ENCODE measurements around the gene RNF121. TPM values are rescaled to one million over a fixed set of nuclear protein-coding genes. Genes with fewer than 3 reads are reported as not detected.

RNF121 gene
- total and polyA plus RNA-seq, 2 of the 13 experiments (the other 11 are each of a cell fraction or from before 2014, with no cell fraction given): 28.6 to 44.3 TPM

GRCh38 chr11:72041364-72042063 is 112.7 kb downstream of the RNF121 start:
- CTCF ChIA-PET (ENCODE audit: low intra/inter-chr PET ratio, low total read pairs): no interaction called here
- Histone ChIP-seq H3K4me2 (ENCODE audit: low read depth, low read length) (peak overlapping the region; percentile 97), H3K4me1 (ENCODE audit: insufficient read depth, low read length) (peaks cover 54% of the 10 kb centered on the region), H2AFZ (ENCODE audit: low read length) (no peak overlapping the region), H3K9me3 (ENCODE audit: low read length) (no peaks in the 10 kb centered on the region), H3K36me3 (replicated peaks in 1 of 2; ENCODE audit: control insufficient read depth in 1 of 2, insufficient read depth in 2 of 2, low read length in 2 of 2) (peaks cover 0 to 4% of the 10 kb centered on the region in 2 experiments; a peak in 2 of 5 replicates), H3K4me3 (replicated peaks in 1 of 3; ENCODE audit: insufficient read depth in 1 of 3, low read depth in 2 of 3, low read length in 3 of 3) (peak overlapping the region; percentile 56 to 77 (median 62)), H4K20me1 (ENCODE audit: insufficient read depth, low read length) (no peaks in the 10 kb centered on the region), H3K9ac (ENCODE audit: insufficient read depth, low read depth, low read length) (peak overlapping the region; percentile 76), H3K79me2 (ENCODE audit: insufficient read depth, low read length) (peaks cover 54% of the 10 kb centered on the region), H3K27ac (ENCODE audit: extremely low read length, insufficient read depth, low read length) (peak overlapping the region; percentile 86), H3K27me3 (ENCODE audit: control insufficient read depth in 1 of 2, insufficient read depth in 2 of 2, low read length in 2 of 2) (no peaks in the 10 kb centered on the region; a peak in 1 of 5 replicates)
- in situ Hi-C loops (cut with HindIII; ENCODE audit: extremely low pct_ligation_motif_present, low pct_unique_long_range_greater_than_20kb): no loop called here
- intact Hi-C loops (cut with micrococcal nuclease; ENCODE audit: unreplicated experiment): loop anchor here (1.0 kb wide), 1 partner anchor 39 kb away; the partner anchor contains the start of genes LRRC51 and NUMA1
- FAIRE-seq: peak; percentile 40
- no TSS peak for BruUV-seq (replicated peaks)
- peak; percentile 31 for DNase-seq (ENCODE audit: low spot score)
- peak; percentile 77 for ATAC-seq
- POLR2A ChIA-PET: interaction anchor here (0.8 to 4.1 kb wide), 14 partner anchors 9 to 71 kb away, joined by 3 to 37 read pairs (median 8); partner anchors contain the start of genes ANAPC15 and LRRC51
- 13% methylated on average over 6 of the region's 23 CpGs for WGBS (ENCODE audit: low lambda C conversion rate)
- peak; percentile 34; the same call in 1 of the 2 replicates for TF ChIP-seq TAF1 (CRISPR knock-in tag; IDR thresholded peaks at IDR 0.05)
- no peak for TF ChIP-seq CBX5 (CRISPR knock-in tag; IDR thresholded peaks at IDR 0.05; ENCODE audit: borderline replicate concordance)
- TF ChIP-seq GATAD1 (CRISPR knock-in tag; IDR thresholded peaks at IDR 0.05): 0 out of 2 replicates have a peak, but pooled peaks have one; percentile 2
- TF ChIP-seq ZNF350 (CRISPR knock-in tag; IDR thresholded peaks at IDR 0.05; ENCODE audit: borderline replicate concordance, low read depth): peak; percentile 42; the same call in 1 of the 2 replicates
- TF ChIP-seq HNRNPLL (IDR thresholded peaks at IDR 0.05; ENCODE audit: low read depth, low read length, poor library complexity, severe bottlenecking): peak; percentile 29
- peak; percentile 38; the same call in 1 of the 2 replicates for TF ChIP-seq ZNF768 (CRISPR knock-in tag; IDR thresholded peaks at IDR 0.05)
- no peak for TF ChIP-seq ZNF510 (CRISPR knock-in tag; IDR thresholded peaks at IDR 0.05; ENCODE audit: low read depth)
- TF ChIP-seq ZFP90 (CRISPR knock-in tag; IDR thresholded peaks at IDR 0.05; ENCODE audit: borderline replicate concordance): 0 out of 2 replicates have a peak, but pooled peaks have one; percentile 69
- TF ChIP-seq MXD1 (CRISPR knock-in tag; IDR thresholded peaks at IDR 0.05): peak; percentile 49; the same call in 1 of the 2 replicates
- TF ChIP-seq WIZ (CRISPR knock-in tag; IDR thresholded peaks at IDR 0.05): 0 out of 2 replicates have a peak, but pooled peaks have one; percentile 25
- TF ChIP-seq, protein P1, sequence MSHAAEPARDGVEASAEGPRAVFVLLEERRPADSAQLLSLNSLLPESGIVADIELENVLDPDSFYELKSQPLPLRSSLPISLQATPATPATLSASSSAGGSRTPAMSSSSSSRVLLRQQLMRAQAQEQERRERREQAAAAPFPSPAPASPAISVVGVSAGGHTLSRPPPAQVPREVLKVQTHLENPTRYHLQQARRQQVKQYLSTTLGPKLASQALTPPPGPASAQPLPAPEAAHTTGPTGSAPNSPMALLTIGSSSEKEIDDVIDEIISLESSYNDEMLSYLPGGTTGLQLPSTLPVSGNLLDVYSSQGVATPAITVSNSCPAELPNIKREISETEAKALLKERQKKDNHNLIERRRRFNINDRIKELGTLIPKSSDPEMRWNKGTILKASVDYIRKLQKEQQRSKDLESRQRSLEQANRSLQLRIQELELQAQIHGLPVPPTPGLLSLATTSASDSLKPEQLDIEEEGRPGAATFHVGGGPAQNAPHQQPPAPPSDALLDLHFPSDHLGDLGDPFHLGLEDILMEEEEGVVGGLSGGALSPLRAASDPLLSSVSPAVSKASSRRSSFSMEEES (CRISPR knock-in tag; IDR thresholded peaks at IDR 0.05): 0 out of 2 replicates have a peak, but pooled peaks have one; percentile 13
- TF ChIP-seq POLR2A (IDR thresholded peaks at IDR 0.05; ENCODE audit: insufficient read depth in 1 of 2, low read depth in 2 of 2, low read length in 2 of 2): peak in 1 of 2 experiments; percentile 56; a peak in 2 of 4 replicates
- TF ChIP-seq AGO2 (optimal IDR thresholded peaks at IDR 0.05; ENCODE audit: low read depth, low read length): peak; percentile 14
- TF ChIP-seq MAFF (IDR thresholded peaks at IDR 0.05; ENCODE audit: low read depth, low read length): no peak
- no peak for TF ChIP-seq ZNF335 (CRISPR knock-in tag; IDR thresholded peaks at IDR 0.05)
- no peak for TF ChIP-seq PHF5A (CRISPR knock-in tag; IDR thresholded peaks at IDR 0.05; ENCODE audit: low read depth, unreplicated experiment)
- no peak for TF ChIP-seq SNRNP70 (IDR thresholded peaks at IDR 0.05; ENCODE audit: low read depth, low read length)
- TF ChIP-seq ZNF75D (CRISPR knock-in tag; IDR thresholded peaks at IDR 0.05; ENCODE audit: borderline replicate concordance): no peak
- TF ChIP-seq LRRFIP1 (CRISPR knock-in tag; conservative IDR thresholded peaks at IDR 0.05): no peak
- no peak for TF ChIP-seq NFKBIZ (CRISPR knock-in tag; IDR thresholded peaks at IDR 0.05)
- no peak for TF ChIP-seq ZBTB42 (CRISPR knock-in tag; IDR thresholded peaks at IDR 0.05)

All from HepG2 (cell line).